ENCODE results near the gene NCKAP5L.

DNA sequence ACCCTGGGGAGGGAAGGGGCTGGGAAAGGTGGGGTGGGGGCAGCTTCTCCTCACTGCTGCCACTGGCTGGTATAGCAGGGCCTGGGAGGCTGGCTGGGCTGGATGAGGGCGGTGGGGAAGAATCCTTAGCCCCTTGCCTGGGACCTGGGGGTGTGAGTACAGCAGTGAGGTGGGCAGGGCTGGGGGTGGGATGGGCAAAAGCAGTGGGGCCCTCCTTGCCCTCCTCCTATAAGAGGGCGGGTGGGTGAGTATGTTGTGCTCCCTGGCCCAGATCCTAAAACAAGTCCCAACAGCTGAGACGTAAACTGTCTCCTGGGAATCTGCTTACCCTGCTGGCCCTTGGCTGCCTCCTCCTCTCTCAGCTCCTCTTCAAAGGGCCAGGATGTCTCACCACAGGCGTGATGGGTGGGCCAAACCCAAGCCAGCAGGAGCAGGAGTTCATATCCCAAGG lies 2.2 kb downstream of the NCKAP5L start:
- no peak for TF ChIP-seq REST (IDR thresholded peaks at IDR 0.05; ENCODE audit: insufficient read depth in 1 of 2, low read depth in 2 of 2, low read length in 2 of 2)
- TF ChIP-seq TAF1 (IDR thresholded peaks at IDR 0.05; ENCODE audit: borderline replicate concordance, insufficient read depth, low read length) = no peak
